ENCODE data around the gene ZNF239. TPM values are rescaled to one million over a fixed set of nuclear protein-coding genes. Genes with fewer than 3 reads are reported as not detected.

The ZNF239 gene
- total and polyA plus RNA-seq, 2 of the 4 experiments (the other 2 are of a cell fraction): 7.4 to 12.7 TPM

GRCh38 chr10:43607199-43607573 lies 32.8 kb upstream of the ZNF239 start:
- 0 out of 2 replicates have a peak, but pooled peaks cover 3% of the 10 kb centered on the region for H3K27me3 ChIP-seq (ENCODE audit: control insufficient read depth, insufficient read depth, low read length)
- ChIA-PET CTCF (no interaction called here), POLR2A (ENCODE audit: unreplicated experiment) (no interaction called here)
- H4K8ac ChIP-seq (ENCODE audit: low read depth in 2 of 2, low read length in 2 of 2): peak overlapping the region; percentile 52 to 86; a peak in 3 of 4 replicates
- intact Hi-C loops (cut with micrococcal nuclease): no loop called here
- in situ Hi-C loops (cut with MboI; ENCODE audit: low sequenced_read_pairs): no loop called here
- H3K4ac ChIP-seq (ENCODE audit: low read depth, low read length): no peak overlapping the region
- 0 out of 2 replicates have a peak overlapping the region, but pooled peaks have one; percentile 40 for H3K14ac ChIP-seq (replicated peaks; ENCODE audit: low read depth, low read length)
- no peak overlapping the region for H3K4me3 ChIP-seq (ENCODE audit: insufficient read depth, low read depth, low read length)
- H4K5ac ChIP-seq (ENCODE audit: low read depth, low read length): no peak overlapping the region
- H2AK9ac ChIP-seq (replicated peaks; ENCODE audit: low read depth, low read length, poor library complexity): peak overlapping the region; percentile 71
- H3K23ac ChIP-seq (ENCODE audit: low read depth, low read length): no peak overlapping the region
- no peak overlapping the region for H2BK20ac ChIP-seq (ENCODE audit: low read depth, low read length)
- 91% methylated on average over 8 of the region's 10 CpGs; no CpG with 5 or more reads in 1 of the 2 experiments for WGBS, 2 experiments (ENCODE audit: extremely low coverage in 2 of 2, insufficient read length in 1 of 2)
- H3K9me1 ChIP-seq (ENCODE audit: insufficient read depth, low read length): peaks cover 3% of the 10 kb centered on the region
- H2AK5ac ChIP-seq (ENCODE audit: low read depth, low read length): no peak overlapping the region
- no peak for ATAC-seq (ENCODE audit: low read depth)
- dilution Hi-C loops (cut with HindIII; ENCODE audit: low sequenced_read_pairs, unreplicated experiment): no loop called here
- H3K4me2 ChIP-seq (ENCODE audit: low read depth, low read length): peak overlapping the region; percentile 81
- peak overlapping the region; percentile 99 for H2AFZ ChIP-seq (replicated peaks; ENCODE audit: low read length, poor library complexity)
- no peak overlapping the region for H2BK5ac ChIP-seq (ENCODE audit: low read depth, low read length, poor library complexity, severe bottlenecking)
- H3K56ac ChIP-seq (ENCODE audit: extremely low read depth, insufficient read depth, low read length): no peak overlapping the region
- H3K27ac ChIP-seq (ENCODE audit: insufficient read depth, low read length): no peak overlapping the region
- H4K20me1 ChIP-seq (ENCODE audit: insufficient read depth, low read length): no peaks in the 10 kb centered on the region
- no peak for DNase-seq
- no peaks in the 10 kb centered on the region for H3K9me3 ChIP-seq (ENCODE audit: control insufficient read depth, insufficient read depth, low read length)
- no peak for TF ChIP-seq ELK1 (IDR thresholded peaks at IDR 0.05; ENCODE audit: borderline replicate concordance, low read depth, low read length)
- TF ChIP-seq MAFK (IDR thresholded peaks at IDR 0.05; ENCODE audit: low read depth, low read length): no peak
- TF ChIP-seq MXI1 (IDR thresholded peaks at IDR 0.05; ENCODE audit: borderline replicate concordance, low read depth, low read length): no peak
- H3K79me1 ChIP-seq (ENCODE audit: low read depth in 1 of 2, low read length in 2 of 2): 0 out of 4 replicates have a peak, but pooled peaks cover 0 to 3% of the 10 kb centered on the region in 2 experiments
- H2BK15ac ChIP-seq (ENCODE audit: low read depth, low read length): no peak overlapping the region
- BruUV-seq (replicated peaks): no TSS peak
- no peak overlapping the region for H2BK120ac ChIP-seq (ENCODE audit: low read depth, low read length)
- H3K9ac ChIP-seq (ENCODE audit: low read depth, low read length): no peak overlapping the region
- H3K18ac ChIP-seq (ENCODE audit: low read depth, low read length): no peak overlapping the region
- peaks cover 1% of the 10 kb centered on the region; the same call in 1 of the 2 replicates for H3K36me3 ChIP-seq (ENCODE audit: control insufficient read depth, insufficient read depth, low read length)
- H4K91ac ChIP-seq (ENCODE audit: insufficient read depth, low read depth, low read length): no peak overlapping the region
- H3K4me1 ChIP-seq (ENCODE audit: control insufficient read depth, insufficient read depth, low read length): peaks cover 2% of the 10 kb centered on the region; the same call in 1 of the 2 replicates

Measured in IMR-90 (cell line).